Lung (tissue), 12 donors: Measurements from ENCODE around the gene TMPRSS13. TPM values are rescaled to one million over a fixed set of nuclear protein-coding genes. Genes with fewer than 3 reads are reported as not detected.

ENCODE experiments used
- ATAC-seq: fragments of 200-7000 bp; cut with Tn5 transposase; one replicate; pipeline ENCODE4 v1.9.1; 2020; ENCODE audit warnings: moderate number of reproducible peaks; ENCODE audit not compliant: insufficient read depth, low FRiP score
- DNase-seq, 3 donors: peaks; one replicate each; pipeline ENCODE4 v3.0.0-alpha.2; 2013 to 2017
- H3K27ac ChIP-seq, 2 donors: one replicate each; pipeline ENCODE4 v1.5.1; 2013; ENCODE audit warnings: mild to moderate bottlenecking in 2 of 2, moderate library complexity in 2 of 2, control low read depth in 1 of 2, inconsistent platforms in 1 of 2, low read depth in 1 of 2, low read length in 1 of 2
- H3K27me3 ChIP-seq, 3 donors: one replicate each; pipeline ENCODE4 v1.5.1; 2013; ENCODE audit warnings: low read length in 2 of 3; ENCODE audit not compliant: control insufficient read depth in 3 of 3, insufficient read depth in 3 of 3
- H3K36me3 ChIP-seq, 4 donors: one replicate each; pipeline ENCODE4 v1.5.1; 2013; ENCODE audit warnings: low read length in 4 of 4, mild to moderate bottlenecking in 1 of 4, moderate library complexity in 1 of 4; ENCODE audit not compliant: control insufficient read depth in 4 of 4, insufficient read depth in 4 of 4
- H3K4me1 ChIP-seq, 5 donors: one replicate each; pipeline ENCODE4 v1.5.1; 2013; ENCODE audit warnings: low read length in 5 of 5, mild to moderate bottlenecking in 2 of 5, moderate library complexity in 1 of 5; ENCODE audit not compliant: control insufficient read depth in 5 of 5, insufficient read depth in 5 of 5
- H3K4me3 ChIP-seq: one replicate; pipeline ENCODE4 v1.5.1; 2013; ENCODE audit warnings: mild to moderate bottlenecking, control low read depth, moderate library complexity
- H3K9ac ChIP-seq, 2 donors: one replicate each; pipeline ENCODE4 v1.5.1; 2013; ENCODE audit warnings: low read length in 2 of 2, control low read depth in 1 of 2; ENCODE audit not compliant: insufficient read depth in 1 of 2
- H3K9me3 ChIP-seq, 4 donors: one replicate each; pipeline ENCODE4 v1.5.1; 2013; ENCODE audit warnings: low read length in 3 of 4, mild to moderate bottlenecking in 1 of 4, moderate library complexity in 1 of 4; ENCODE audit not compliant: control insufficient read depth in 4 of 4, insufficient read depth in 3 of 4
- CTCF ChIP-seq: IDR thresholded peaks from 2 replicates; pipeline ENCODE4 v1.5.1; 2012; ENCODE audit warnings: mild to moderate bottlenecking; ENCODE audit errors: control extremely low read depth, extremely low read depth
- WGBS, 2 donors: extraction: QIAGEN DNeasy Blood & Tissue Kit; methylation state at CpG; one replicate each; pipeline ENCODE4 v1.1.7; 2013; 5-methylcytosine and 5-hydroxymethylcytosine counted together
- polyA plus RNA-seq, 2 donors: library from polyadenylated mRNA; stranded (reverse); fragments of 200-250 nt; gene quantifications; one replicate each; pipeline ENCODE4 v1.2.1, GENCODE V29; 2013
- total RNA-seq, 2 donors: library from RNA; depleted of rRNA in 1 of 2; stranded (reverse); fragments of >200 nt in 1 of 2; gene quantifications; one replicate each; pipeline ENCODE4 v1.2.1, GENCODE V29; 2014 to 2021
- donor health status: control.
- donor health status: control.
- donor health status: Bipolar disorder and iron deficiency.
- donor health status: healthy.
- donor health status: DM: yes; HTN: yes; CAD: no.

TMPRSS13 gene
- total and polyA plus RNA-seq, 4 donors: 5.8 to 9.4 (median 9.2) TPM

GRCh38 chr11:117910941-117911655 is 18.1 kb downstream of the TMPRSS13 start:
- no peaks in the 10 kb centered on the region for H3K9me3 ChIP-seq
- ATAC-seq: no peak

GRCh38 chr11:117910525-117910924 is 18.7 kb downstream of the TMPRSS13 start:
- 76 to 79% methylated on average over 4 of the region's 4 CpGs for WGBS, 2 donors
- DNase-seq (no peak), ATAC-seq (no peak)
- no peak for TF ChIP-seq CTCF
- H3K4me3 ChIP-seq: no peak overlapping the region
- no peaks in the 10 kb centered on the region for H3K36me3 ChIP-seq
- no peak overlapping the region for H3K9ac ChIP-seq
- no peak overlapping the region for H3K27ac ChIP-seq
- no peaks in the 10 kb centered on the region for H3K9me3 ChIP-seq
- no peaks in the 10 kb centered on the region for H3K27me3 ChIP-seq
- H3K4me1 ChIP-seq: peaks cover 0 to 12% (median 3%) of the 10 kb centered on the region in 5 donors

More at GRCh38 chr11:117910941-117911655, 18.1 kb downstream of the TMPRSS13 start:
- 81 to 85% methylated on average over 12 of the region's 12 CpGs for WGBS, 2 donors
- peak in 1 of 3 donors; percentile 2 for DNase-seq
- H3K27me3 ChIP-seq: no peaks in the 10 kb centered on the region
- no peak overlapping the region for H3K4me3 ChIP-seq
- H3K9ac ChIP-seq: no peak overlapping the region
- no peaks in the 10 kb centered on the region for H3K36me3 ChIP-seq
- TF ChIP-seq CTCF: no peak
- H3K27ac ChIP-seq: no peak overlapping the region
- peaks cover 0 to 12% (median 3%) of the 10 kb centered on the region in 5 donors for H3K4me1 ChIP-seq

GRCh38 chr11:117909611-117910382 is 19.4 kb downstream of the TMPRSS13 start:
- H3K4me1 ChIP-seq: peaks cover 0 to 9% (median 3%) of the 10 kb centered on the region in 5 donors
- H3K36me3 ChIP-seq: no peaks in the 10 kb centered on the region
- H3K9me3 ChIP-seq: no peaks in the 10 kb centered on the region
- no peak for TF ChIP-seq CTCF
- H3K4me3 ChIP-seq: no peak overlapping the region
- no peaks in the 10 kb centered on the region for H3K27me3 ChIP-seq
- H3K9ac ChIP-seq: no peak overlapping the region
- DNase-seq: peak in 1 of 3 donors; percentile 9
- ATAC-seq: no peak
- 89 to 91% methylated on average over 20 of the region's 20 CpGs for WGBS, 2 donors
- no peak overlapping the region for H3K27ac ChIP-seq
